ENCODE results near the gene BLOC1S6.
A peak's percentile ranks its signal among the peaks of the same experiment; 100 is the strongest.

The BLOC1S6 gene

GRCh38 chr15:45587095-45587862 lies at the start of gene BLOC1S6:
BLOC1S6 (plus strand) TSS chr15:45587379; CDS start chr15:45587444, 65 bp downstream.
- Histone ChIP-seq H3K9me3 (ENCODE audit: control insufficient read depth, insufficient read depth, low read depth, low read length) (no peaks in the 10 kb centered on the region), H3K4me3 (ENCODE audit: low read depth, low read length) (peak within 1 kb of the TSS; percentile 73), H3K9ac (ENCODE audit: low read length) (peak within 1 kb of the TSS; percentile 90), H3K4me1 (ENCODE audit: control insufficient read depth, insufficient read depth, low read length) (peaks cover 20% of the 10 kb centered on the region; the same call in 1 of the 2 replicates), H3K36me3 (ENCODE audit: control insufficient read depth, insufficient read depth, low read length) (peaks cover 4% of the 10 kb centered on the region; the same call in 1 of the 2 replicates), H3K27me3 (ENCODE audit: control insufficient read depth, insufficient read depth, low read length) (no peaks in the 10 kb centered on the region), H3K27ac (ENCODE audit: low read depth, low read length) (peak within 1 kb of the TSS; percentile 90)

GRCh38 chr15:45539680-45540079 lies 47.5 kb upstream of the BLOC1S6 start:
- Histone ChIP-seq H3K36me3 (ENCODE audit: control insufficient read depth, insufficient read depth, low read length) (no peaks in the 10 kb centered on the region), H3K27ac (ENCODE audit: low read depth, low read length) (no peak overlapping the region), H3K9ac (ENCODE audit: low read length) (no peak overlapping the region), H3K4me3 (ENCODE audit: low read depth, low read length) (no peak overlapping the region), H3K9me3 (ENCODE audit: control insufficient read depth, insufficient read depth, low read depth, low read length) (no peaks in the 10 kb centered on the region), H3K4me1 (ENCODE audit: control insufficient read depth, insufficient read depth, low read length) (no peaks in the 10 kb centered on the region), H3K27me3 (ENCODE audit: control insufficient read depth, insufficient read depth, low read length) (no peaks in the 10 kb centered on the region)

GRCh38 chr15:45540531-45540930 lies 46.6 kb upstream of the BLOC1S6 start:
- H3K4me3 ChIP-seq (ENCODE audit: low read depth, low read length): no peak overlapping the region
- H3K27me3 ChIP-seq (ENCODE audit: control insufficient read depth, insufficient read depth, low read length): no peaks in the 10 kb centered on the region
- no peaks in the 10 kb centered on the region for H3K36me3 ChIP-seq (ENCODE audit: control insufficient read depth, insufficient read depth, low read length)
- H3K9ac ChIP-seq (ENCODE audit: low read length): no peak overlapping the region
- H3K4me1 ChIP-seq (ENCODE audit: control insufficient read depth, insufficient read depth, low read length): no peaks in the 10 kb centered on the region
- no peaks in the 10 kb centered on the region for H3K9me3 ChIP-seq (ENCODE audit: control insufficient read depth, insufficient read depth, low read depth, low read length)
- H3K27ac ChIP-seq (ENCODE audit: low read depth, low read length): no peak overlapping the region

GRCh38 chr15:45543051-45543450 lies 44.1 kb upstream of the BLOC1S6 start:
- no peak overlapping the region for H3K4me3 ChIP-seq (ENCODE audit: low read depth, low read length)
- no peak overlapping the region for H3K27ac ChIP-seq (ENCODE audit: low read depth, low read length)
- no peaks in the 10 kb centered on the region for H3K4me1 ChIP-seq (ENCODE audit: control insufficient read depth, insufficient read depth, low read length)
- H3K27me3 ChIP-seq (ENCODE audit: control insufficient read depth, insufficient read depth, low read length): no peaks in the 10 kb centered on the region
- H3K9me3 ChIP-seq (ENCODE audit: control insufficient read depth, insufficient read depth, low read depth, low read length): no peaks in the 10 kb centered on the region
- no peak overlapping the region for H3K9ac ChIP-seq (ENCODE audit: low read length)
- no peaks in the 10 kb centered on the region for H3K36me3 ChIP-seq (ENCODE audit: control insufficient read depth, insufficient read depth, low read length)

GRCh38 chr15:45544266-45545023 lies 42.7 kb upstream of the BLOC1S6 start:
- Histone ChIP-seq H3K4me1 (ENCODE audit: control insufficient read depth, insufficient read depth, low read length) (no peaks in the 10 kb centered on the region), H3K27ac (ENCODE audit: low read depth, low read length) (no peak overlapping the region), H3K9ac (ENCODE audit: low read length) (no peak overlapping the region), H3K36me3 (ENCODE audit: control insufficient read depth, insufficient read depth, low read length) (no peaks in the 10 kb centered on the region), H3K27me3 (ENCODE audit: control insufficient read depth, insufficient read depth, low read length) (peaks cover 3% of the 10 kb centered on the region; the same call in 1 of the 2 replicates), H3K9me3 (ENCODE audit: control insufficient read depth, insufficient read depth, low read depth, low read length) (no peaks in the 10 kb centered on the region), H3K4me3 (ENCODE audit: low read depth, low read length) (no peak overlapping the region)

GRCh38 chr15:45546789-45547188 lies 40.4 kb upstream of the BLOC1S6 start:
- Histone ChIP-seq H3K27ac (ENCODE audit: low read depth, low read length) (no peak overlapping the region), H3K9me3 (ENCODE audit: control insufficient read depth, insufficient read depth, low read depth, low read length) (no peaks in the 10 kb centered on the region), H3K4me1 (ENCODE audit: control insufficient read depth, insufficient read depth, low read length) (no peaks in the 10 kb centered on the region), H3K36me3 (ENCODE audit: control insufficient read depth, insufficient read depth, low read length) (no peaks in the 10 kb centered on the region), H3K4me3 (ENCODE audit: low read depth, low read length) (no peak overlapping the region), H3K9ac (ENCODE audit: low read length) (no peak overlapping the region), H3K27me3 (ENCODE audit: control insufficient read depth, insufficient read depth, low read length) (peaks cover 3% of the 10 kb centered on the region; the same call in 1 of the 2 replicates)

GRCh38 chr15:45548753-45549520 lies 38.2 kb upstream of the BLOC1S6 start:
- Histone ChIP-seq H3K36me3 (ENCODE audit: control insufficient read depth, insufficient read depth, low read length) (no peaks in the 10 kb centered on the region), H3K27ac (ENCODE audit: low read depth, low read length) (no peak overlapping the region), H3K4me3 (ENCODE audit: low read depth, low read length) (no peak overlapping the region), H3K9ac (ENCODE audit: low read length) (no peak overlapping the region), H3K4me1 (ENCODE audit: control insufficient read depth, insufficient read depth, low read length) (no peaks in the 10 kb centered on the region), H3K27me3 (ENCODE audit: control insufficient read depth, insufficient read depth, low read length) (peaks cover 3% of the 10 kb centered on the region), H3K9me3 (ENCODE audit: control insufficient read depth, insufficient read depth, low read depth, low read length) (no peaks in the 10 kb centered on the region)

- Histone ChIP-seq H3K9me3 (ENCODE audit: control insufficient read depth, insufficient read depth, low read depth, low read length) (no peaks in the 10 kb centered on the region), H3K4me1 (ENCODE audit: control insufficient read depth, insufficient read depth, low read length) (no peaks in the 10 kb centered on the region), H3K9ac (ENCODE audit: low read length) (no peak overlapping the region), H3K4me3 (ENCODE audit: low read depth, low read length) (no peak overlapping the region), H3K27ac (ENCODE audit: low read depth, low read length) (no peak overlapping the region), H3K27me3 (ENCODE audit: control insufficient read depth, insufficient read depth, low read length) (peaks cover 3% of the 10 kb centered on the region), H3K36me3 (ENCODE audit: control insufficient read depth, insufficient read depth, low read length) (no peaks in the 10 kb centered on the region)
Observed at GRCh38 chr15:45549541-45550220, 37.5 kb upstream of the BLOC1S6 start.

- no peaks in the 10 kb centered on the region for H3K9me3 ChIP-seq (ENCODE audit: control insufficient read depth, insufficient read depth, low read depth, low read length)
- no peaks in the 10 kb centered on the region for H3K36me3 ChIP-seq (ENCODE audit: control insufficient read depth, insufficient read depth, low read length)
- H3K27me3 ChIP-seq (ENCODE audit: control insufficient read depth, insufficient read depth, low read length): peaks cover 5% of the 10 kb centered on the region
- no peak overlapping the region for H3K27ac ChIP-seq (ENCODE audit: low read depth, low read length)
- no peaks in the 10 kb centered on the region for H3K4me1 ChIP-seq (ENCODE audit: control insufficient read depth, insufficient read depth, low read length)
- no peak overlapping the region for H3K4me3 ChIP-seq (ENCODE audit: low read depth, low read length)
- no peak overlapping the region for H3K9ac ChIP-seq (ENCODE audit: low read length)
Observed at GRCh38 chr15:45550436-45550835, 36.7 kb upstream of the BLOC1S6 start.

- no peaks in the 10 kb centered on the region for H3K4me1 ChIP-seq (ENCODE audit: control insufficient read depth, insufficient read depth, low read length)
- no peak overlapping the region for H3K4me3 ChIP-seq (ENCODE audit: low read depth, low read length)
- no peaks in the 10 kb centered on the region for H3K36me3 ChIP-seq (ENCODE audit: control insufficient read depth, insufficient read depth, low read length)
- H3K27ac ChIP-seq (ENCODE audit: low read depth, low read length): no peak overlapping the region
- peaks cover 14% of the 10 kb centered on the region for H3K27me3 ChIP-seq (ENCODE audit: control insufficient read depth, insufficient read depth, low read length)
- H3K9me3 ChIP-seq (ENCODE audit: control insufficient read depth, insufficient read depth, low read depth, low read length): no peaks in the 10 kb centered on the region
- H3K9ac ChIP-seq (ENCODE audit: low read length): no peak overlapping the region
Observed at GRCh38 chr15:45551676-45552075, 35.5 kb upstream of the BLOC1S6 start.
